IMR-90 (cell line): Measurements from ENCODE around the gene TULP4. TPM values are rescaled to one million over a fixed set of nuclear protein-coding genes. Genes with fewer than 3 reads are reported as not detected.

Experiments used
- ATAC-seq: fragments of 200-7000 bp; cut with Tn5 transposase; 2 replicates; pipeline ENCODE4 v1.9.1; 2020; ENCODE audit warnings: low read depth, mild to moderate bottlenecking, moderate library complexity
- BruUV-seq: library from RNA; stranded (reverse); fragments of 400-500 nt; replicated peaks from 2 replicates; lab custom pipeline; 2021; lab: Mats Ljungman, UMichigan
- CTCF ChIA-PET: fragments of 300-600 bp; formaldehyde crosslinking; extraction: SDS; loops from one replicate; lab custom pipeline; 2021; ENCODE audit warnings: antibody characterized with exemption; lab: Yijun Ruan, JAX
- POLR2A ChIA-PET: fragments of 300-600 bp; sonication (Branson Sonifier 250); formaldehyde crosslinking; loops from one replicate; lab custom pipeline; 2022; ENCODE audit warnings: antibody characterized with exemption; ENCODE audit not compliant: unreplicated experiment; lab: Charles Lee
- DNase-seq: peaks from one replicate; pipeline ENCODE4 v3.0.0; 2013
- H2AFZ ChIP-seq: replicated peaks from 2 replicates; pipeline ENCODE3; 2013; ENCODE audit warnings: low read length, mild to moderate bottlenecking; ENCODE audit not compliant: poor library complexity
- H2AK5ac ChIP-seq: 2 replicates; pipeline ENCODE4 v1.6.1; 2013; ENCODE audit warnings: low read depth, low read length, inconsistent platforms
- H2AK9ac ChIP-seq: replicated peaks from 2 replicates; pipeline ENCODE3; 2013; ENCODE audit warnings: mild to moderate bottlenecking, low read depth, low read length, moderate library complexity; ENCODE audit not compliant: poor library complexity
- H2BK120ac ChIP-seq: 2 replicates; pipeline ENCODE4 v1.6.1; 2013; ENCODE audit warnings: low read depth, low read length, inconsistent platforms
- H2BK15ac ChIP-seq: 3 replicates; pipeline ENCODE4 v1.6.1; 2013; ENCODE audit warnings: low read depth, low read length, inconsistent platforms
- H2BK20ac ChIP-seq: 2 replicates; pipeline ENCODE4 v1.6.1; 2013; ENCODE audit warnings: low read depth, mild to moderate bottlenecking, inconsistent platforms, low read length, moderate library complexity
- H2BK5ac ChIP-seq: 2 replicates; pipeline ENCODE4 v1.6.1; 2013; ENCODE audit warnings: mild to moderate bottlenecking, low read depth, low read length, inconsistent platforms; ENCODE audit not compliant: poor library complexity, severe bottlenecking
- H3K14ac ChIP-seq: replicated peaks from 2 replicates; pipeline ENCODE4 v1.6.1; 2013; ENCODE audit warnings: low read depth, low read length, inconsistent platforms
- H3K18ac ChIP-seq: 2 replicates; pipeline ENCODE4 v1.6.1; 2013; ENCODE audit warnings: low read depth, low read length, control low read depth
- H3K23ac ChIP-seq: 2 replicates; pipeline ENCODE4 v1.6.1; 2013; ENCODE audit warnings: low read depth, low read length, inconsistent platforms
- H3K27ac ChIP-seq: 2 replicates; pipeline ENCODE4 v1.5.1; 2013; ENCODE audit warnings: mild to moderate bottlenecking, control low read depth, low read length; ENCODE audit not compliant: insufficient read depth
- H3K27me3 ChIP-seq: 2 replicates; pipeline ENCODE4 v1.6.1; 2013; ENCODE audit warnings: low read length; ENCODE audit not compliant: control insufficient read depth, insufficient read depth
- H3K36me3 ChIP-seq: 2 replicates; pipeline ENCODE4 v1.6.1; 2013; ENCODE audit warnings: low read length, mixed read lengths; ENCODE audit not compliant: control insufficient read depth, insufficient read depth
- H3K4ac ChIP-seq: 2 replicates; pipeline ENCODE4 v1.6.1; 2013; ENCODE audit warnings: low read depth, low read length, inconsistent platforms
- H3K4me1 ChIP-seq: 2 replicates; pipeline ENCODE4 v1.6.1; 2013; ENCODE audit warnings: low read length, mixed read lengths; ENCODE audit not compliant: control insufficient read depth, insufficient read depth
- H3K4me2 ChIP-seq: 2 replicates; pipeline ENCODE4 v1.6.1; 2013; ENCODE audit warnings: low read depth, mild to moderate bottlenecking, control low read depth, low read length, moderate library complexity
- H3K4me3 ChIP-seq: 2 replicates; pipeline ENCODE4 v1.5.1; 2013; ENCODE audit warnings: low read depth, mild to moderate bottlenecking, control low read depth, low read length, moderate library complexity; ENCODE audit not compliant: insufficient read depth
- H3K56ac ChIP-seq: 2 replicates; pipeline ENCODE4 v1.6.1; 2013; ENCODE audit warnings: low read length, inconsistent platforms; ENCODE audit not compliant: insufficient read depth; ENCODE audit errors: extremely low read depth
- H3K79me1 ChIP-seq, 2 experiments: 2 replicates each; pipeline ENCODE4 v1.6.1; 2013; ENCODE audit warnings: low read length in 2 of 2, inconsistent platforms in 1 of 2, low read depth in 1 of 2
- H3K9ac ChIP-seq: 2 replicates; pipeline ENCODE4 v1.6.1; 2013; ENCODE audit warnings: low read depth, low read length, control low read depth
- H3K9me1 ChIP-seq: 2 replicates; pipeline ENCODE4 v1.6.1; 2013; ENCODE audit warnings: low read length, inconsistent platforms; ENCODE audit not compliant: insufficient read depth
- H3K9me3 ChIP-seq: 2 replicates; pipeline ENCODE4 v1.6.1; 2013; ENCODE audit warnings: low read length; ENCODE audit not compliant: control insufficient read depth, insufficient read depth
- H4K20me1 ChIP-seq: 2 replicates; pipeline ENCODE4 v1.6.1; 2013; ENCODE audit warnings: low read length, inconsistent platforms; ENCODE audit not compliant: insufficient read depth
- H4K5ac ChIP-seq: 2 replicates; pipeline ENCODE4 v1.6.1; 2013; ENCODE audit warnings: mild to moderate bottlenecking, low read depth, low read length, control low read depth
- H4K8ac ChIP-seq, 2 experiments: 2 replicates each; pipeline ENCODE4 v1.6.1; 2013; ENCODE audit warnings: low read depth in 2 of 2, low read length in 2 of 2, control low read depth in 1 of 2, inconsistent platforms in 1 of 2
- H4K91ac ChIP-seq: 2 replicates; pipeline ENCODE4 v1.6.1; 2013; ENCODE audit warnings: low read depth, low read length, inconsistent platforms; ENCODE audit not compliant: insufficient read depth
- BHLHE40 ChIP-seq: fragments of 150-350 bp; IDR thresholded peaks from 2 replicates; pipeline ENCODE4 v1.6.1; 2016; ENCODE audit warnings: mild to moderate bottlenecking, low read depth, low read length
- CHD1 ChIP-seq: IDR thresholded peaks from 2 replicates; pipeline ENCODE4 v1.6.1; 2012; ENCODE audit warnings: low read depth, low read length, improper control_type of control experiment
- CTCF ChIP-seq: conservative IDR thresholded peaks from 2 replicates; pipeline ENCODE4 v1.5.1; 2012; ENCODE audit warnings: mild to moderate bottlenecking, low read depth, low read length, improper control_type of control experiment
- ELK1 ChIP-seq: fragments of 150-350 bp; IDR thresholded peaks from 2 replicates; pipeline ENCODE4 v1.6.1; 2016; ENCODE audit warnings: low read depth, mild to moderate bottlenecking, low read length, moderate library complexity, borderline replicate concordance
- FOS ChIP-seq: fragments of 150-350 bp; IDR thresholded peaks from 2 replicates; pipeline ENCODE4 v1.6.1; 2016; ENCODE audit warnings: low read depth, low read length
- MAFK ChIP-seq: IDR thresholded peaks from 2 replicates; pipeline ENCODE4 v1.6.1; 2012; ENCODE audit warnings: low read depth, low read length, improper control_type of control experiment
- MAZ ChIP-seq: IDR thresholded peaks from 2 replicates; pipeline ENCODE4 v1.6.1; 2012; ENCODE audit warnings: low read depth, mild to moderate bottlenecking, low read length, improper control_type of control experiment, moderate library complexity, borderline replicate concordance
- MXI1 ChIP-seq: IDR thresholded peaks from 2 replicates; pipeline ENCODE4 v1.6.1; 2012; ENCODE audit warnings: low read depth, mild to moderate bottlenecking, low read length, moderate library complexity, borderline replicate concordance
- NFE2L2 ChIP-seq: fragments of 150-350 bp; IDR thresholded peaks from 2 replicates; pipeline ENCODE4 v1.6.1; 2016; ENCODE audit warnings: low read depth, mild to moderate bottlenecking, low read length
- POLR2A ChIP-seq: IDR thresholded peaks from 2 replicates; pipeline ENCODE4 v1.6.1; 2012; ENCODE audit warnings: mild to moderate bottlenecking, low read depth, low read length
- RAD21 ChIP-seq: IDR thresholded peaks from 2 replicates; pipeline ENCODE4 v1.6.1; 2012; ENCODE audit warnings: low read length, improper control_type of control experiment
- RCOR1 ChIP-seq: IDR thresholded peaks from 2 replicates; pipeline ENCODE4 v1.6.1; 2012; ENCODE audit warnings: mild to moderate bottlenecking, low read length, improper control_type of control experiment; ENCODE audit not compliant: insufficient replicate concordance
- RFX5 ChIP-seq: IDR thresholded peaks from 2 replicates; pipeline ENCODE4 v1.8.0; 2012; ENCODE audit warnings: low read depth, mild to moderate bottlenecking, low read length, moderate library complexity
- SMC3 ChIP-seq: fragments of 150-350 bp; IDR thresholded peaks from 2 replicates; pipeline ENCODE4 v1.6.1; 2016; ENCODE audit warnings: low read depth, mild to moderate bottlenecking, antibody characterized with exemption, low read length, moderate library complexity
- USF2 ChIP-seq: fragments of 150-350 bp; IDR thresholded peaks from 2 replicates; pipeline ENCODE4 v1.6.1; 2017; ENCODE audit warnings: mild to moderate bottlenecking, antibody characterized with exemption, low read length, low read depth
- WGBS, 2 experiments: methylation state at CpG; one replicate each; pipeline versions ENCODE4 v1.1.5 to v1.1.7; 2013; ENCODE audit warnings: missing lambda C conversion rate in 2 of 2; ENCODE audit not compliant: insufficient read length in 1 of 2; ENCODE audit errors: extremely low coverage in 2 of 2; 5-methylcytosine and 5-hydroxymethylcytosine counted together
- dilution Hi-C: fragments of 300-500 bp; cut with HindIII; formaldehyde crosslinking; loops from one replicate; pipeline ENCODE4 v1.14.3; 2018; ENCODE audit warnings: low sequenced_read_pairs; ENCODE audit not compliant: unreplicated experiment
- in situ Hi-C: fragments of 300-500 bp; cut with MboI; formaldehyde crosslinking; loops from 3 replicates; pipeline ENCODE4 v1.14.3; 2019; ENCODE audit warnings: low sequenced_read_pairs, inconsistent platforms, mixed read lengths
- intact Hi-C: fragments of 100-400 bp; cut with micrococcal nuclease; formaldehyde crosslinking; loops from 2 replicates; pipeline ENCODE4 v1.10.0; 2022
- polyA plus RNA-seq, 3 experiments: library from polyadenylated mRNA; depleted of rRNA; stranded (reverse); fragments of >200 nt; gene quantifications; 2 replicates each; pipeline ENCODE4 v1.2.3, GENCODE V29; 2012; ENCODE audit warnings: low replicate concordance in 1 of 3
- total RNA-seq: library from RNA; depleted of rRNA; stranded (reverse); fragments of >200 nt; gene quantifications from 2 replicates; pipeline ENCODE4 v1.2.3, GENCODE V29; 2012

Gene TULP4
- total and polyA plus RNA-seq, 2 of the 4 experiments (the other 2 are of a cell fraction): 8.1 to 30.6 TPM

GRCh38 chr6:158531566-158531965 lies 219.3 kb downstream of the TULP4 start:
- in situ Hi-C loops: no loop called here
- Histone ChIP-seq H2AK9ac (peak overlapping the region; percentile 78), H4K20me1 (no peaks in the 10 kb centered on the region), H2BK15ac (no peak overlapping the region), H3K79me1 (no peaks in the 10 kb centered on the region), H3K36me3 (no peaks in the 10 kb centered on the region), H3K4me3 (no peak overlapping the region), H4K91ac (no peak overlapping the region), H2BK120ac (no peak overlapping the region), H3K9ac (no peak overlapping the region), H2BK20ac (no peak overlapping the region), H3K56ac (no peak overlapping the region), H3K27me3 (peaks cover 10% of the 10 kb centered on the region), H3K9me3 (no peaks in the 10 kb centered on the region; the same call in 1 of the 2 replicates), H3K27ac (no peak overlapping the region), H3K9me1 (no peaks in the 10 kb centered on the region), H2AK5ac (no peak overlapping the region), H3K4me2 (no peak overlapping the region), H2BK5ac (no peak overlapping the region), H3K23ac (no peak overlapping the region), H4K5ac (no peak overlapping the region), H4K8ac (no peak overlapping the region), H3K18ac (no peak overlapping the region), H3K4me1 (no peaks in the 10 kb centered on the region), H3K14ac (no peak overlapping the region), H3K4ac (no peak overlapping the region), H2AFZ (no peak overlapping the region)
- intact Hi-C loops: no loop called here
- CTCF ChIA-PET: no interaction called here
- 69% methylated on average over 2 of the region's 4 CpGs; no CpG with 5 or more reads in 1 of the 2 experiments for WGBS, 2 experiments
- dilution Hi-C loops: no loop called here
- BruUV-seq: no TSS peak
- POLR2A ChIA-PET: no interaction called here
- no peak for DNase-seq
- TF ChIP-seq RCOR1 (no peak), RFX5 (no peak), CTCF (no peak), MAZ (no peak), RAD21 (no peak), ELK1 (no peak), NFE2L2 (no peak), BHLHE40 (no peak), FOS (no peak), POLR2A (no peak), USF2 (no peak), CHD1 (no peak), MAFK (no peak), SMC3 (no peak), MXI1 (no peak)
- ATAC-seq: no peak
